Caco-2 (cell line): ENCODE results near the gene CGA. TPM values are rescaled to one million over a fixed set of nuclear protein-coding genes. Genes with fewer than 3 reads are reported as not detected.

ENCODE experiments used
- BruUV-seq: library from RNA; stranded (reverse); fragments of 400-500 nt; replicated peaks from 2 replicates; lab custom pipeline; 2021; lab: Mats Ljungman, UMichigan
- CTCF ChIA-PET: fragments of 300-600 bp; sonication (Branson Sonifier 250); formaldehyde crosslinking; loops from one replicate; lab custom pipeline; 2022; ENCODE audit warnings: antibody characterized with exemption; lab: Charles Lee
- POLR2A ChIA-PET: fragments of 300-600 bp; sonication (Branson Sonifier 250); formaldehyde crosslinking; loops from one replicate; lab custom pipeline; 2022; ENCODE audit warnings: antibody characterized with exemption; lab: Charles Lee
- DNase-seq, 2 experiments: peaks; one replicate each; pipeline versions ENCODE4 v3.0.0 to v3.0.0-alpha.2; 2020 to 2022
- H3K27me3 ChIP-seq: replicated peaks from 2 replicates; pipeline ENCODE4 v1.6.0; 2011; ENCODE audit warnings: low read length; ENCODE audit not compliant: control insufficient read depth, insufficient read depth
- H3K36me3 ChIP-seq: 2 replicates; pipeline ENCODE4 v1.5.1; 2011; ENCODE audit warnings: low read length; ENCODE audit not compliant: control insufficient read depth, insufficient read depth
- H3K4me1 ChIP-seq: fragments of 250-450 bp; sonication (Bioruptor Pico); 2 replicates; pipeline ENCODE4 v1.5.1; 2020; ENCODE audit warnings: mild to moderate bottlenecking
- H3K4me3 ChIP-seq: 2 replicates; pipeline ENCODE4 v1.5.1; 2011; ENCODE audit warnings: low read depth, mild to moderate bottlenecking, control low read depth, low read length
- H3K9me3 ChIP-seq: fragments of 250-450 bp; sonication (Bioruptor Pico); 2 replicates; pipeline ENCODE4 v1.5.1; 2020; ENCODE audit warnings: mild to moderate bottlenecking, moderate library complexity
- H3K27ac Mint-ChIP-seq: one replicate; pipeline ENCODE4 v1.8.0; 2022; ENCODE audit warnings: mixed read lengths; ENCODE audit not compliant: unreplicated experiment
- H3K27me3 Mint-ChIP-seq: one replicate; pipeline ENCODE4 v1.8.0; 2022; ENCODE audit warnings: mixed read lengths; ENCODE audit not compliant: insufficient read depth, unreplicated experiment
- H3K36me3 Mint-ChIP-seq: one replicate; pipeline ENCODE4 v1.8.0; 2022; ENCODE audit warnings: mild to moderate bottlenecking, mixed read lengths; ENCODE audit not compliant: insufficient read depth, unreplicated experiment
- H3K4me1 Mint-ChIP-seq: one replicate; pipeline ENCODE4 v1.8.0; 2022; ENCODE audit warnings: low read depth, mixed read lengths; ENCODE audit not compliant: unreplicated experiment
- H3K4me3 Mint-ChIP-seq: one replicate; pipeline ENCODE4 v1.8.0; 2022; ENCODE audit warnings: mild to moderate bottlenecking, moderate library complexity, mixed read lengths; ENCODE audit not compliant: unreplicated experiment
- H3K9me3 Mint-ChIP-seq: one replicate; pipeline ENCODE4 v1.8.0; 2022; ENCODE audit warnings: mixed read lengths; ENCODE audit not compliant: unreplicated experiment
- CTCF ChIP-seq, 2 experiments: fragments of 200-600 bp in 1 of 2; IDR thresholded peaks; 1 replicate in 1 of 2; 2 replicates in 1 of 2; pipeline versions ENCODE4 v1.5.1 to v1.8.0; 2011 to 2022; ENCODE audit warnings: antibody characterized with exemption in 1 of 2, control low read depth in 1 of 2, inconsistent platforms in 1 of 2, low read depth in 1 of 2, low read length in 1 of 2, mild to moderate bottlenecking in 1 of 2, moderate library complexity in 1 of 2; ENCODE audit not compliant: insufficient read depth in 1 of 2, severe bottlenecking in 1 of 2, unreplicated experiment in 1 of 2
- intact Hi-C: fragments of 100-400 bp; cut with micrococcal nuclease; formaldehyde crosslinking; loops from one replicate; pipeline ENCODE4 v1.10.0; 2022; ENCODE audit not compliant: unreplicated experiment
- total RNA-seq: library from RNA; stranded (reverse); gene quantifications from 2 replicates; pipeline ENCODE4 v1.2.3, GENCODE V29; 2022

CGA gene
- total RNA-seq, 1 experiment from 2014 or later: not detected

DNA sequence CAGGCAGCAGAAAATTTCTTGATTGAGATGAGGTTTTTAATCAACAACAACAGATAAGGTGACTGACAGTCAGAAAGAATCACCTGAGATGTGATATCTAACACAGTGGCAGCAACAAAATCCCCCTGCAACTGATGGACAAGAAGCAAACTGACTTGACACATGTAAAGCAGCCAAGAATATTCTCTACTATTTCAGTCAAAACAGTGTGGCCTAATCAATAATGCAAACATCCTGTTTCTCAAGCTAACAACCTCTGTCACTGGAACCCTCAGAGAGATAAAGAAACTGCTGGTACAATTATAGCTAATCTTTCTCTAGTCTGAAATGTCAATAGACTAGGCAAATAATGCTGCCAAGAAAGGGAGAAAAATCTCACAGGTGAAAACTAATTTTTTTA, 4.6 kb upstream of the CGA start:
- Mint-ChIP-seq H3K27me3 (peaks cover 3% of the 10 kb centered on the region), H3K4me1 (peaks cover 13% of the 10 kb centered on the region), H3K4me3 (no peak overlapping the region), H3K27ac (no peak overlapping the region), H3K9me3 (no peaks in the 10 kb centered on the region), H3K36me3 (no peaks in the 10 kb centered on the region)
- BruUV-seq: no TSS peak
- no peaks in the 10 kb centered on the region for H3K9me3 ChIP-seq
- peaks cover 9% of the 10 kb centered on the region; the same call in 1 of the 2 replicates for H3K4me1 ChIP-seq
- no peaks in the 10 kb centered on the region for H3K36me3 ChIP-seq
- ChIA-PET CTCF (interaction anchor here (0.8 to 1.5 kb wide), 2 partner anchors 20 to 32 kb away, joined by 3 to 4 read pairs; no protein-coding TSS in a partner anchor), POLR2A (no interaction called here)
- no peak overlapping the region for H3K4me3 ChIP-seq
- TF ChIP-seq CTCF (IDR thresholded peaks at IDR 0.05; ENCODE audit: insufficient read depth in 1 of 2, low read depth in 1 of 2, low read length in 1 of 2, severe bottlenecking in 1 of 2, unreplicated experiment in 1 of 2): no peak
- intact Hi-C loops: loop anchor here (2.0 kb wide), 1 partner anchor 25 kb away; no protein-coding TSS in a partner anchor
- H3K27me3 ChIP-seq: no peaks in the 10 kb centered on the region
- no peak for DNase-seq

DNA sequence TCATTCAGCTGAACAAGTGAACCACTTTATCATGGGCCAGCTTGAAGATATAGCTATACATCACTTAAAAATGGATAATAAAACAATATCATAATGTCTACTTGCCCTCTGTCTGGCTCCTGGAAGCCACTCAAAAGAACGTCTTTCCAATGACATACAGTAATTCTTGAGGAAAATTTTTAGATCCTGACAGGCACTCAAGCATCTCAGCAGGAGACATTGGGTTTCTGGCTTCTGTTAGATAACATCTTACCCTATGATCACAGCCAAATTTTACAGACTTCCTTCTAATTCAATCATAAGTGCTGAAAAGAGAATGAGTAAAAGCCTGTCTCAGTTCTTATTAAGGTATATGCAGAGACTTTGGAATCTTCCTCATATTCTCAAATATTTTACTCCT, 330 bp downstream of the CGA start:
- Mint-ChIP-seq H3K27ac (no peak overlapping the region), H3K27me3 (peaks cover 6% of the 10 kb centered on the region), H3K4me1 (peaks cover 7% of the 10 kb centered on the region), H3K9me3 (no peaks in the 10 kb centered on the region), H3K4me3 (no peak overlapping the region), H3K36me3 (no peaks in the 10 kb centered on the region)
- Histone ChIP-seq H3K9me3 (no peaks in the 10 kb centered on the region), H3K4me1 (peaks cover 9% of the 10 kb centered on the region; the same call in 1 of the 2 replicates), H3K36me3 (no peaks in the 10 kb centered on the region), H3K4me3 (no peak overlapping the region), H3K27me3 (no peaks in the 10 kb centered on the region)
- POLR2A ChIA-PET: no interaction called here
- CTCF ChIA-PET: interaction anchor here (0.6 kb wide), 1 partner anchor 399 kb away, joined by 3 read pairs; no protein-coding TSS in a partner anchor
- intact Hi-C loops: no loop called here
- DNase-seq: no peak
- TF ChIP-seq CTCF (IDR thresholded peaks at IDR 0.05; ENCODE audit: insufficient read depth in 1 of 2, low read depth in 1 of 2, low read length in 1 of 2, severe bottlenecking in 1 of 2, unreplicated experiment in 1 of 2): no peak
- no TSS peak for BruUV-seq

- H3K4me3 ChIP-seq: no peak overlapping the region
- no peaks in the 10 kb centered on the region for H3K4me1 ChIP-seq
- Mint-ChIP-seq H3K9me3 (no peaks in the 10 kb centered on the region), H3K4me3 (no peak overlapping the region), H3K27me3 (peaks cover 6% of the 10 kb centered on the region), H3K27ac (no peak overlapping the region), H3K36me3 (no peaks in the 10 kb centered on the region), H3K4me1 (no peaks in the 10 kb centered on the region)
- H3K9me3 ChIP-seq: no peaks in the 10 kb centered on the region
- ChIA-PET CTCF (no interaction called here), POLR2A (no interaction called here)
- intact Hi-C loops: no loop called here
- TF ChIP-seq CTCF (IDR thresholded peaks at IDR 0.05; ENCODE audit: insufficient read depth in 1 of 2, low read depth in 1 of 2, low read length in 1 of 2, severe bottlenecking in 1 of 2, unreplicated experiment in 1 of 2): no peak
- BruUV-seq: no TSS peak
- no peaks in the 10 kb centered on the region for H3K27me3 ChIP-seq
- no peaks in the 10 kb centered on the region for H3K36me3 ChIP-seq
- DNase-seq: no peak
Observed at GRCh38 chr6:87093651-87094050, 1.3 kb downstream of the CGA start.
